Uterus (tissue), 2 donors: ENCODE results near the gene CD300C.

Experiments used
- POLR2A ChIP-seq, 2 donors: fragments of 450-650 bp; IDR thresholded peaks; one replicate each; pipeline ENCODE4 v1.6.1; 2016; ENCODE audit warnings: antibody characterized with exemption in 2 of 2, mild to moderate bottlenecking in 1 of 2, moderate library complexity in 1 of 2
- TF ChIP-seq, protein P1 (sequence below), 4 experiments: fragments of 200-600 bp in 2 of 4; fragments of 450-650 bp in 2 of 4; sonication (generic) in 2 of 4; IDR thresholded peaks; one replicate each; pipeline ENCODE4 v1.5.1; 2016 to 2019; ENCODE audit warnings: antibody characterized with exemption in 4 of 4, mild to moderate bottlenecking in 2 of 4, moderate library complexity in 1 of 4

GRCh38 chr17:74547264-74547663, 1.3 kb upstream of the CD300C start:
- TF ChIP-seq, protein P1, sequence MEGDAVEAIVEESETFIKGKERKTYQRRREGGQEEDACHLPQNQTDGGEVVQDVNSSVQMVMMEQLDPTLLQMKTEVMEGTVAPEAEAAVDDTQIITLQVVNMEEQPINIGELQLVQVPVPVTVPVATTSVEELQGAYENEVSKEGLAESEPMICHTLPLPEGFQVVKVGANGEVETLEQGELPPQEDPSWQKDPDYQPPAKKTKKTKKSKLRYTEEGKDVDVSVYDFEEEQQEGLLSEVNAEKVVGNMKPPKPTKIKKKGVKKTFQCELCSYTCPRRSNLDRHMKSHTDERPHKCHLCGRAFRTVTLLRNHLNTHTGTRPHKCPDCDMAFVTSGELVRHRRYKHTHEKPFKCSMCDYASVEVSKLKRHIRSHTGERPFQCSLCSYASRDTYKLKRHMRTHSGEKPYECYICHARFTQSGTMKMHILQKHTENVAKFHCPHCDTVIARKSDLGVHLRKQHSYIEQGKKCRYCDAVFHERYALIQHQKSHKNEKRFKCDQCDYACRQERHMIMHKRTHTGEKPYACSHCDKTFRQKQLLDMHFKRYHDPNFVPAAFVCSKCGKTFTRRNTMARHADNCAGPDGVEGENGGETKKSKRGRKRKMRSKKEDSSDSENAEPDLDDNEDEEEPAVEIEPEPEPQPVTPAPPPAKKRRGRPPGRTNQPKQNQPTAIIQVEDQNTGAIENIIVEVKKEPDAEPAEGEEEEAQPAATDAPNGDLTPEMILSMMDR (IDR thresholded peaks at IDR 0.05) = no peak
- no peak for TF ChIP-seq POLR2A (IDR thresholded peaks at IDR 0.05)
